HG02981 (cell line): Measurements from ENCODE around the gene KRTAP5-10.
"Not testable (repeated sequence)": the region's sequence is repeated elsewhere in the genome, so short reads cannot be mapped to it uniquely, and the experiment has no call there.

Experiments used
- ATAC-seq: cut with Tn5 transposase; IDR thresholded peaks from one replicate; pipeline ENCODE4 v1.9.1; 2021; ENCODE audit warnings: mild to moderate bottlenecking, moderate library complexity; ENCODE audit not compliant: unreplicated experiment

Gene KRTAP5-10

GRCh38 chr11:71571101-71571850, 5.9 kb downstream of the KRTAP5-10 start:
- ATAC-seq, result not testable (repeated sequence)

DNA sequence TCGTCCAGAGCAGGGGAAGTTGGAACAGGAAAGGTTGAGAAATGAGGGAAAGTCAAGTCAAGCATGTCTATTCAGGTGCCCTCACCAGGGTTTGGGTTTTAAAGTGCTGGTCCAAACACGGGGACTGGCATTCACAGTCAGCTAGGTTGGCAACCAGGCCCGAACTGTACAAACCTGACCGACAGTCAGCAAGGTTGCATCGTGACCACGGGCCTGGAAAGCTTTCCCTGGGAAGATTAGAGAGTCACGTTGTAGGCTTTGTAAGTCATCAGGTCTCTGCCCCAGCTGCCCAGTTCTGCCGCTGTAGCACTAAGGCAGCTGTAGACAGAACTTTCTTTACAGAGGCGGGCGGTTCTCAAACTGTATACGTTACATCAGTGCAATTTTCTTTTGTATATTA, 7.4 kb downstream of the KRTAP5-10 start:
- no peak for ATAC-seq

GRCh38 chr11:71574418-71574817, 9.1 kb downstream of the KRTAP5-10 start:
- ATAC-seq, result no peak

- ATAC-seq, result no peak
These were observed 10.5 kb downstream of the KRTAP5-10 start for GRCh38 chr11:71575723-71576424.

GRCh38 chr11:71576688-71577465, 11.5 kb downstream of the KRTAP5-10 start:
- ATAC-seq, result not testable (repeated sequence)

GRCh38 chr11:71577469-71578004, 12.2 kb downstream of the KRTAP5-10 start:
- no peak for ATAC-seq

- ATAC-seq, result not testable (repeated sequence)
These were observed 14.2 kb downstream of the KRTAP5-10 start for GRCh38 chr11:71579513-71579912.

DNA sequence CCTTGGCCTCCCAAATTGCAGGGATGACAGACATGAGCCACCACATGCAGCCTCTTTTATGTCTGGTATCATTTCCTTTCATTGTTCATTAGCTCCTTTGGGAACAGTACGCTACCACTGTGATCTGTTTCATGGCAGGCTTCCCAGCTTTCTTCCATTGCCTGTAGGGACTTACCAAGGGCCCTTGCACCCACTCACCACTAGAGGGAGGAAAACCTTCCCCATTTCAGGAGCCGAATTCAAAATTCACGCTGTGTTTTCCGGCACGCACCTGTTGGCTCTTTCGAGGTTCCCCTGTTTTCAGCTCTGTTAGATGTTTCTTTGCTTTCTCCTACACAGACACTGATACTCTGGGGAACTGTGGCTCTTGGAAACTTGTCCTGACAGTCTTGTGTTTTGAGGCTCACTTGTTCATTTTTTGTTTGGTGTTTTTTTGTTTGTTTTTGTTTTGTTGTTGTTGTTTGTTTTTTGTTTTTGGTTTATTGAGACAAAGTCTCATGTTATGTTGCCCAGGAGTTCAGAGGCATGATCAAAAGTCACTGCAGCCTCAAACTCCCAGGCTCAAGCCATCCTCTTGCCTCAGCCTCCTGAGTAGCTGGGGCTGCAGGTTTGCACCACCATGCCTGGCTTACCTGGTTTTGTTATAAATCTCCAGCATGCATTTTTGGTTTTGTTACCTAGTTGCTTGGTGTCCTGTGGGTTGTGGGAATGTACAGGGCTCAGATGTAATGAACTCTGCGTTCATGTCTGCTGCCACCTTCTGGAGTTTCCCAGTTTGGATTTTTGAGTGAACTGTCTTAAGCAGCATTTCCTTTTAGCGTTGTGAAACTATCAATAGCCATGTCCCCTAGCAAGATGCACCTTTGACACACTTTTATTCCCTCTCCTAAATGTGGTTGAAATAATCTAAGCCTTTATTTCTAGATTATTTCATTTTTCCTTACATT, 15.0 kb downstream of the KRTAP5-10 start:
- ATAC-seq, result no peak

GRCh38 chr11:71581826-71582225, 16.5 kb downstream of the KRTAP5-10 start:
- no peak for ATAC-seq

DNA sequence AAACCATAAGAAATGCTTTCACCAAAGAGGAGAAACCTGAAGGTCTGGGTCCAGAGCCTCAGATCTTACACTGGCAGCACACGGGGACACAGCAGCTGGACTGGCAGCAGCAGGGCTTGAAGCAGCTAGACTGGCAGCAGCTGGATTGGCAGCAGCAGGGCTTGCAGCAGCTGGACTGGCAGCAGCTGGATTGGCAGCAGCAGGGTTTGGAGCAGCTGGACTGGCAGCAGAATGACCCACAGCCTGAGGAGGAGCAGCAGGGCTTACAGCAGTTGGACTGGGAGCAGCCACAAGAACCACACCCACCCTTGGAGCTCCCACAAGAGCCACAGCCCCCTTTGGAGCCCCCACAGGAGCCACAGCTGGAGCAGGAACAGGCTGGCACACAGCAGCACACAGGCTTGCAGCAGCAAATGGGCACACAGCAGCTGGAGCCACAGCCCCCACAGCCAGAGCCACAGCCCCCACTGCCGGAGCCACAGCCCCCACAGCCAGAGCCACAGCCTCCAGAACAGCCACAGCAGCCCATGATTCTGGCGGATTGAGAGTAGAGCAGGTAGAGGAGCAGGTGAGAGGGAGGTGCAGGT, 17.0 kb downstream of the KRTAP5-10 start, which contains the start of gene KRTAP5-11:
Gene KRTAP5-11 (minus strand): TSS at position 567 of the 587 bp plus-strand sequence. CDS start 38 bp downstream, at position 529.
- no peak for ATAC-seq

DNA sequence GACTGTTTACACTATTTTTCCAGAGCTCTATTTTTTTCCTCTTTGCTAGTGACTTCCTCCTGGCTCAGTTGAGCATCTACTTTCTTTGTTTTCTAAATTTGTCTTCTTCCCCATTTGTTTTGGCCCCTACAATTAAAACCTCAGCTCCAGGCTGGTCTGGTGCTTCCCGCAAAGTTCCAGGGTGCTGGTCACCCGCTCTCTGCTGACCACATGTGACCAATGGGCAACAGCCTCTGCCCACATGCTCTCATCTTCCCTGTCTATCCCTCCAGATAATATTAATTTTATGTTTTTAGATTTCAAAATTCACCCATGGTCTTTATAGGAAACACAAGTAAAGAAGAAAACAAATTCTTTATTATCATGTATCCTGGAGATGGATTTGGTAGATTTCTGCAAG, 17.6 kb downstream of the KRTAP5-10 start:
- ATAC-seq, result not testable (repeated sequence)

- ATAC-seq, result not testable (repeated sequence)
These were observed 20.3 kb downstream of the KRTAP5-10 start for GRCh38 chr11:71585673-71586072.

- ATAC-seq, result not testable (repeated sequence)
These were observed 23.0 kb downstream of the KRTAP5-10 start for GRCh38 chr11:71588314-71588713.

DNA sequence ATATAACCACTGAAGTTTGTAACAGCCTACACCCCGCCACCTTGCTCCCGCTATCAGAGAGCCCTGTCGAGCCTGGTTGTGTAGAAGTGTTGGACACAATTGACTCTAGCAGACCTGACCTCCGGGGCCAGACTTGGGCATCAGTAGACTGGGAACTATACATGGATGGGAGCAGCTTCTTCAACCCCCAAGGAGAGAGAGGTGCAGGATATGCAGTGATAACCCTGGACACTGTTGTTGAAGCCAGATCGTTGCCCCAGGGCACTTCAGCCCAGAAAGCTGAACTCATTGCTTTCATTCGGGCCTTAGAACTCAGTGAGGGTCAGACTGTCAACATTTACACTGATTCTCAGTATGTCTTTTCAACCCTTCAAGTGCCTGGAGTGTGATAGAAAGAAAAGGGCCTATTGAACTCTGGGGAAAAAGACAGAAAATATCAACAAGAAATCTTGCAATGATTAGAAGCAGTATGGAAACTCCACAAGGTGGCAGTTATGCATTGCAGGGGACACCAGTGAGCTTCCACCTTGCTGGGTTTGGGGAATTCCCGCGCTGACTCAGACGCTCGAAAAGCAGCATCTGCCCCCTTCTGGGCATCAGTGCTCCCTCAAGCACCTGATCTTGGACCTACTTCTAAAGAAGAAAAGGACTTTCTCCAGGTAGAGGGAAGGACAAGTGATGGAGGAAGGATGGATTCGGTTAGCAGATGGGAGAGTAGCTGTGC, 23.6 kb downstream of the KRTAP5-10 start:
- ATAC-seq, result not testable (repeated sequence)

DNA sequence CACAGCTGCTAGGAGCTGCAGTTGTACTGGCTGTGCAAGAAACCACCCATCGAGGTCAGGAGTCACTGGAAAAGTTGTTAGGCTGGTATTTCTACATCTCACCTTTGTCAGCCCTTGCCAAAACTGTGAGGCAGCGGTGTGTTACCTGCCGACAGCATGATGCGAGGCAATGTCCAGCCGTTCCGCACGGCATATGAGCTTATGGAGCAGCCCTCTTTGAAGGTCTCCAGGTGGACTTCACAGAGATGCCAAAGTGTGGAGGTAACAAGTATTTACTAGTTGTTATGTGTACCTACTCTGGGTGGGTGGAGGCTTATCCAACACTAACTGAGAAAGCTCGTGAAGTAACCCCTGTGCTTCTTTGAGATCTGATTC, 24.2 kb downstream of the KRTAP5-10 start:
- not testable (repeated sequence) for ATAC-seq

- not testable (repeated sequence) for ATAC-seq
These were observed 37.9 kb downstream of the KRTAP5-10 start for GRCh38 chr11:71603221-71603620.

- ATAC-seq, result not testable (repeated sequence)
These were observed 39.6 kb downstream of the KRTAP5-10 start for GRCh38 chr11:71604798-71605488.

- ATAC-seq, result not testable (repeated sequence)
These were observed 41.6 kb downstream of the KRTAP5-10 start for GRCh38 chr11:71606853-71607519.
